Tibial nerve (tissue), 4 donors: ENCODE measurements around the gene SNX30. TPM values are rescaled to one million over a fixed set of nuclear protein-coding genes. Genes with fewer than 3 reads are reported as not detected.
A peak's percentile ranks its signal among the peaks of the same experiment; 100 is the strongest.

Experiments used
- DNase-seq, 2 donors: peaks; one replicate each; pipeline ENCODE4 v3.0.0-alpha.2; 2019; ENCODE audit warnings: low spot score in 2 of 2
- H3K27ac ChIP-seq, 4 donors: fragments of 200-600 bp; sonication (generic) in 3 of 4; one replicate each; pipeline ENCODE4 v1.5.1; 2017 to 2019; ENCODE audit warnings: mild to moderate bottlenecking in 1 of 4
- H3K27me3 ChIP-seq, 2 donors: fragments of 200-600 bp; sonication (generic) in 1 of 2; one replicate each; pipeline versions ENCODE4 v1.5.1 to v1.6.0; 2017 to 2019
- H3K36me3 ChIP-seq, 3 donors: fragments of 200-600 bp; sonication (generic); one replicate each; pipeline ENCODE4 v1.5.1; 2018 to 2019
- H3K4me1 ChIP-seq, 4 donors: fragments of 200-600 bp; sonication (generic) in 3 of 4; one replicate each; pipeline ENCODE4 v1.5.1; 2017 to 2019
- H3K4me3 ChIP-seq, 4 donors: fragments of 200-600 bp; sonication (generic) in 3 of 4; one replicate each; pipeline ENCODE4 v1.5.1; 2017 to 2019; ENCODE audit warnings: mild to moderate bottlenecking in 1 of 4, moderate library complexity in 1 of 4
- H3K9me3 ChIP-seq, 4 donors: fragments of 200-600 bp; sonication (generic) in 3 of 4; one replicate each; pipeline ENCODE4 v1.5.1; 2017 to 2019
- CTCF ChIP-seq, 5 experiments: fragments of 200-600 bp in 3 of 5; fragments of 450-650 bp in 2 of 5; sonication (generic) in 3 of 5; IDR thresholded peaks; one replicate each; pipeline ENCODE4 v1.5.1; 2016 to 2019; ENCODE audit warnings: antibody characterized with exemption in 5 of 5, mild to moderate bottlenecking in 3 of 5, moderate library complexity in 2 of 5
- EP300 ChIP-seq, 2 donors: sonication (generic); formaldehyde crosslinking; IDR thresholded peaks; one replicate each; pipeline ENCODE4 v1.6.1; 2017; ENCODE audit warnings: antibody characterized with exemption in 2 of 2, mild to moderate bottlenecking in 1 of 2
- POLR2A ChIP-seq, 2 donors: fragments of 450-650 bp; IDR thresholded peaks; one replicate each; pipeline ENCODE4 v1.6.1; 2017; ENCODE audit warnings: antibody characterized with exemption in 2 of 2, mild to moderate bottlenecking in 2 of 2, moderate library complexity in 2 of 2
- WGBS, 2 donors: methylation state at CpG; one replicate each; pipeline ENCODE4 v1.1.5; 2018; 5-methylcytosine and 5-hydroxymethylcytosine counted together
- total RNA-seq, 4 donors: library from RNA; depleted of rRNA; stranded (reverse); fragments of >200 nt; gene quantifications; one replicate each; pipeline ENCODE4 v1.1.0, GENCODE V29; 2016

The SNX30 gene
- total RNA-seq, 4 donors from 2014 or later = 14.9 to 25.3 (median 17.0) TPM

- TF ChIP-seq EP300 (IDR thresholded peaks at IDR 0.05) (peak in 1 of 2 donors; percentile 40), POLR2A (IDR thresholded peaks at IDR 0.05) (no peak), CTCF (IDR thresholded peaks at IDR 0.05) (no peak)
- peaks cover 0 to 4% (median 0%) of the 10 kb centered on the region in 4 donors for H3K4me1 ChIP-seq
- H3K9me3 ChIP-seq = no peaks in the 10 kb centered on the region
- H3K27me3 ChIP-seq = no peaks in the 10 kb centered on the region
- peak overlapping the region in 1 of 4 donors; percentile 12 for H3K27ac ChIP-seq
- no peak overlapping the region for H3K4me3 ChIP-seq
- DNase-seq = no peak
- WGBS, 2 donors = 41 to 57% methylated on average over 6 of the region's 6 CpGs
- peaks cover 0 to 20% (median 0%) of the 10 kb centered on the region in 3 donors for H3K36me3 ChIP-seq
These were observed 108.1 kb downstream of the SNX30 start for GRCh38 chr9:112858625-112859147.

GRCh38 chr9:112860451-112860850 is 109.9 kb downstream of the SNX30 start:
- WGBS, 2 donors = 90 to 91% methylated on average over 1 of the region's 1 CpG
- Histone ChIP-seq H3K9me3 (no peaks in the 10 kb centered on the region), H3K36me3 (peaks cover 0 to 20% (median 0%) of the 10 kb centered on the region in 3 donors), H3K27me3 (no peaks in the 10 kb centered on the region), H3K27ac (no peak overlapping the region), H3K4me1 (peaks cover 0 to 4% (median 0%) of the 10 kb centered on the region in 4 donors), H3K4me3 (no peak overlapping the region)
- no peak for TF ChIP-seq EP300 (IDR thresholded peaks at IDR 0.05)
- TF ChIP-seq CTCF (IDR thresholded peaks at IDR 0.05) = no peak
- TF ChIP-seq POLR2A (IDR thresholded peaks at IDR 0.05) = no peak
- DNase-seq = no peak

DNA sequence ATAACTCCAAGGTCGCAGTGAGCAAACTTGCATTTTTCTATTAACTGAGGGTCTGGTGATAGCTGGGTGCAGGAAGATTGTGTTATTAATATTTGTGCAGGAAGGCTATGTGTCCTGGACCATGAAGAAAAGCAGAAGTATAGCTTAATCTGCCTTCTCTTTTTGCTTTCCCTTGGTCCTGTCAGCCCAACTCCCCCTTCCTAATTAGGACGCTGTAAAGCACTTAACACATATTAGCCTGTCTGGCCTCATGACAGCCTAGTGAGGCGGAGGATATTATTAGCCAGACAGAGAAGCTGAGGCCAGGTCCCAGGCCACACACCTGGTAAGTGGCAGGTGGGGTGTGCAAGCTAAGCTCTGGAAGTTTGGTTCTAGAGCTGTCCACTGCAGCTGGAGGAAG is 110.6 kb downstream of the SNX30 start:
- Histone ChIP-seq H3K36me3 (peaks cover 0 to 20% (median 0%) of the 10 kb centered on the region in 3 donors), H3K9me3 (no peaks in the 10 kb centered on the region), H3K4me1 (peaks cover 0 to 8% (median 0%) of the 10 kb centered on the region in 4 donors), H3K4me3 (no peak overlapping the region), H3K27ac (peak overlapping the region in 2 of 4 donors; percentile 56 to 57), H3K27me3 (no peaks in the 10 kb centered on the region)
- WGBS, 2 donors = 67 to 82% methylated on average over 3 of the region's 3 CpGs
- no peak for TF ChIP-seq CTCF (IDR thresholded peaks at IDR 0.05)
- TF ChIP-seq POLR2A (IDR thresholded peaks at IDR 0.05) = no peak
- TF ChIP-seq EP300 (IDR thresholded peaks at IDR 0.05) = no peak
- no peak for DNase-seq

DNA sequence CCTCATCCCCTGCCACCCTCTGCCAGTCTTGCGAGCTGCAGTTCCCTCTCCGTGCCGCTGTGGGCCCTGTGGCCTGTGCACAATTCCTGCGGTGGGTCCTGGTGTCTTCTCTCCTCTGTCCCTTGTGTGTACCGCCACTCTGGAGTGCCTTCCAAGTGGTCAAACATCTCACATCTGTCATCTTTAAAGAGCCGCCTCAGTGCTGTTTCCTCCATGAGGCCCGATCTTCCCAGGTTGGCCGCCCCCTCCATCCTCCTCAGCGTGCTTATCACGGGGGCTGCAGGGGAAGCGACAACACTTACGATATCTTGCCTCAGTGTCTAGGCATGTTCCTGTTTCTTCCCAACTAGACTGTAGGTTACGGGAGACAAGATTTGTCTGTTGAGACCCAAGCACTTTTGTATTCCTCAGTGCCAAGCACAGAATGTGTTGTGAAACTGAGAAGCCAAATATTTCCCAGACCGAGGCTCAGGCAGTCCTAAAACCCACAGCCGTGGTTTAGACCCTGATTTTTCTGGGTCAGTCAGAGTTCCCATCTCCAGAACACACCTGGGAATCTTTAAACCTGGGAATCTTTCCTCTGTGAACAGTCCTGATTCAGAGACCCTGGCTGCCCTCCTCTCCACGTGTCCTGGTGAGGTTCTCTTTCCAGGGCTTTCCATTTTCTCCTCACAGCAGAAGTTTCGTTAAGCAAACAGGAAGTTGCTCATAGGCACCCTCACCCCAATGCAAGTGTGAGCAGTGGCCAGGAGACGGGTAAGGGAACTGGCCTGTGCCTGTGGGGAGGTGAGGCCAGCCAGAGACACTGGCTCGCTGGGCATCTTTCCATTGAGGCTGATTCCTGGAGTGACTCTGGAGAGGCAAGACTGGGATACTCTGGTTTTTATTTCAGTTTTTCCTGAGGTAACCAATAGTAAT is 111.3 kb downstream of the SNX30 start:
- H3K27ac ChIP-seq = peak overlapping the region in 2 of 4 donors; percentile 56 to 81
- no peak overlapping the region for H3K4me3 ChIP-seq
- peaks cover 0 to 16% (median 0%) of the 10 kb centered on the region in 4 donors for H3K4me1 ChIP-seq
- peaks cover 0 to 20% (median 0%) of the 10 kb centered on the region in 3 donors for H3K36me3 ChIP-seq
- no peaks in the 10 kb centered on the region for H3K9me3 ChIP-seq
- H3K27me3 ChIP-seq = no peaks in the 10 kb centered on the region
- peak in 1 of 2 donors; percentile 18 for DNase-seq
- 78 to 84% methylated on average over 19 of the region's 19 CpGs for WGBS, 2 donors
- no peak for TF ChIP-seq CTCF (IDR thresholded peaks at IDR 0.05)
- TF ChIP-seq POLR2A (IDR thresholded peaks at IDR 0.05) = no peak
- TF ChIP-seq EP300 (IDR thresholded peaks at IDR 0.05) = peak in 1 of 2 donors; percentile 56

GRCh38 chr9:112863214-112863613 is 112.7 kb downstream of the SNX30 start:
- WGBS, 2 donors = 25 to 27% methylated on average over 4 of the region's 4 CpGs
- H3K27me3 ChIP-seq = no peaks in the 10 kb centered on the region
- peaks cover 0 to 22% (median 0%) of the 10 kb centered on the region in 3 donors for H3K36me3 ChIP-seq
- no peak for DNase-seq
- peaks cover 0 to 24% (median 2%) of the 10 kb centered on the region in 4 donors for H3K4me1 ChIP-seq
- H3K4me3 ChIP-seq = no peak overlapping the region
- TF ChIP-seq EP300 (IDR thresholded peaks at IDR 0.05) = peak in 1 of 2 donors; percentile 36
- TF ChIP-seq CTCF (IDR thresholded peaks at IDR 0.05) = no peak
- no peak for TF ChIP-seq POLR2A (IDR thresholded peaks at IDR 0.05)
- no peaks in the 10 kb centered on the region for H3K9me3 ChIP-seq
- H3K27ac ChIP-seq = peak overlapping the region in 2 of 4 donors; percentile 50 to 81
